AG08395 (cell line): Measurements from ENCODE around the gene GOLGA5.
"Not testable (repeated sequence)": the region's sequence is repeated elsewhere in the genome, so short reads cannot be mapped to it uniquely, and the experiment has no call there.

Source experiments
- DNase-seq: peaks from one replicate; pipeline ENCODE4 v3.0.0; 2012; ENCODE audit warnings: mixed read lengths, low spot score

The GOLGA5 gene

DNA sequence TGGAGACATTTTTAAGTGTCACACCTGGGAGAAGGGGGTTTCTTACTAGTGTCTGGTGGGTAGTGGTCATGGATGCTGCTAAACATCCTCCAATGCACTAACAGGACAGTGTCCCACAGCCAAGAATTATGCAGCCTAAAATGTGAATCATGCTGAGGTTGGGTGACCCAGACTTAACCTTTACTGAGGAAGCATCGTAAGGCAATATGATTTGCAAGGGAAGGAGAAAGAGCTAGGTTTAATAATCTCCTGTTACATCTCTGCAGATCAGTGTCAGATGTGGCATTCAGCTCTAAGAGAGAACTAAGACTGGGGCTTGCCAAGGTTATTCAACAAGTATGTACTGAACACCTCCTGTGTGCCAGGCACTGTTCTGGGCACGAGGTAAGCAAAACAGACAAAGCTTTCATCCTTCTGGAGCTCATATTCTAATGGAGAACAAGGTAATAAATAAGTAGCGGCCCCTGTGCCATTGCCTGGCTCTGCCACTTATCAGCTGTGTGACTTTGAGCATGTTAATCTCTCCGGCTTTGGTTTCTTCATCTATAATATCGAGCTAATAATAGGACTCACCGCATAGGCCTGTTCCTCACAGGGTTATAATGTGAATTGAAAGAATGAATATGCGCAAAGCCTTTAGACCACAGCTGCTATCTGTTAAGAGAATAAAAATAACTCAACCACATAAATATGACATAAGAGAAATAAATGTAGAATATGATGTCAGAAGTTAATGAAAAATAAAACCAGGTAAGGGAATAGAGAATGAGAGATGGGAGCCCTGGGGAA, 13.5 kb upstream of the GOLGA5 start:
- peak; percentile 64 for DNase-seq

DNA sequence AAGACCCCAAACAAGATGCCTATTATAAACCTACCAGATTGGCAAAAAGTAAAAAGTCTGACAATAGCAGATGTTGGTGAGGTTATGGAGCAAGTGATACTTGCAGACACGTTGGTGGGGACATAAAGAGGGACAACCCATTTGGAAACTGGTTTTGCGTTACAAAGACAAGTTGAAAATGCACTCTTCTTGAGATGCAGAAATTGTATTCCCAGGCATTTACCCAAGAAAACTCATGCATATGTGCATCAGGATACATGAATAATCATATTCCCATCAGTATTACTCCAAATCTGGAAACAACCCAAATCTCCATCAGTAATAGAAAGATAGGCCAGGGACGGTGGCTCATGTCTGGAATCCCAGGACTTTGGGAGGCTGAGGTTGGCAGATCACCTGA, 12.8 kb upstream of the GOLGA5 start:
- DNase-seq: no peak

DNA sequence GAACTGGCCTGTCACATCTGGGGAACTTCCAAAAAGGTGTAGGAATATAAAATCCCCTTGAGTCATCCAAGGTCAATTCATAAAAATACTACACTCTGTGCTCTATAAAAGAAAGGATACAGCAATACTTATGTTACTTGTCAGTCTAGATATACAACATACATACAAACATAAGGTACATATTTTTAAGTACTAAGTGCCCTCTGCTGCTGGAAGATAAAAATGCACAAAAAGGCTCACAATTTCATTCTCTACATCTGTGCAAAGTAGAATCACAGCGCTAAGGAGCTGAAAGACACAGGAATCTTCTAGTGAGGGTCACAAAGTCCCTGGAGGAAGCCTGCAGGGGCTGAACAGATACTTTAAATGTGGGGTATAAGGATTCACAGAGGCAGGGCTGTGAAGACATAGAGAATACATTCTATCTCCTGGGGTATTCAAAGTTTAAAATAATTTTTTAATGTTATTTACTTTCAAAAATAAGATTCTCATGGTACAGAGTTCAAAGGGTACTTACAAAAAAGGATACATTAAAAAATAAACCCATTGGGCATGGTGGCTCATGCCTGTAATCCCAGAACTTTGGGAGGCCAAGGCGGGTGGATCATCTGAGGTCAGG, 10.2 kb upstream of the GOLGA5 start:
- DNase-seq: peak; percentile 59

DNA sequence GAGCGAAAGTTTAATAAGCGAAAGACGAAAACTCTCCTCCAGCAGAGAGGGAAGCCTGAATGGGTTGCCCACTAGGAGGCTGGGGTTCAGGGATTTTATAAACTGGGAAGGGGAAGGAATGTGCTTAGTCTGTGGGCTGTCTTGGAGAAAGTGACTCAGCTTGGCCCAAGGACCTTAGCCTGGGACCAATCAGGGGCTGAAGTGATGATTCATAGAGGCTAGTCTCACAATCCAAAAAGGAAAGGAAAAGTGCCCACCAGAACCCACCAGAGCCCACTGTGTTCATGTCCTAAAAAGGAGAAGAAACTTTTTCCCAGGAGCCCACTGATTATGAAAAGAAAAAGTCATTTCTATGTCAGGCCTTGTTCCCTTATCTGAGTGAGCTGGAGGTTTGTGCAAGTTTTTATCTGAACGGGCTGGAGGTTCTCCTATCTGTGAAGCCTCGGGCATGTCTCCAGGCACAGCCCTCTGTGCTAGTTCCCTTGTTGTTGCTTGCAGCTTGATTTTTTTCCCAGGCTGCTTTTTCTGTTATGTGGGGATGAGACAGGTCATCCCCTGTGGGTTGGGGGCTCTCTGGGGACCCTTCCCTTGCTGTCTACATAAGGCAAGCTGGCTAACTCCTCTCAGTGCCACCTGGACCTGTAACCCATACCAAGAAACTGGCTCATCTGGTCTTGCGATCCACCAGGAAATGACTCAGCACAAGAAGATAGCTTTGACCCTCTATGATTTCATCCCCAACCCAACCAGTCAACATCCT, 8.3 kb upstream of the GOLGA5 start:
- DNase-seq: peak; percentile 75

DNA sequence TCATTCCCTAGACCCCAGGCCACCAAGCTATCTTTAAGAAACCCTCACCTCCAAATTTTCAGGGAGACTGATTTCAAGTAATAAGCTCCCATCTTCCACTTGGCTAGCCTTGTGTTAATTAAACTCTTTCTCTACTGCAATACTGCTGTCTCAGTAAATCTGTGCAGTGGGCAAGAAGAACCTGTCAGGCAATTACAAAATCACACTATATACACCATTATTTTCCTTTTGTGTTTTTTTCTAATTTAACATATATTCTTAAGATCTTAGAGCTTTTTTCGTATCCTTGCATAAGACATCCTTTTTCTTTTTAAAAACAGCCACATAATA, 7.7 kb upstream of the GOLGA5 start:
- no peak for DNase-seq

DNA sequence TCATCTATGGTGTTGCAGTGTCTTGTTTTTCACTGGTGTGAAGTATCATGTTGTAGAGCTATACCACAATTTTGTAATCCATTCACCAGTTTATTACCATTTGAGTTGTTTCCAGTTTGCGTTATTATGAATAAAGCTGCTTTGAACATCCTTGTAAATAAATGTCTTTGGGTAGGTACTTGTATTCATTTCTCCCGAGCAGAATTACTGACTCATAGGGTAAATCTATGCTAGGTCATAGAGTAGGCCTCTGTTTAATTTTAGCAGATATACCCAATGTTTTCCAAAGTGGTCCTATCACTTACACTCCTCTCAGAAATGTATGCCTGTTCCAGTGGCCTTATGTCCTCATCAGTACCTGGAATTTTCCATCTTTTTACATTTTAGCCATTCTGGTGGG, 6.6 kb upstream of the GOLGA5 start:
- no peak for DNase-seq

DNA sequence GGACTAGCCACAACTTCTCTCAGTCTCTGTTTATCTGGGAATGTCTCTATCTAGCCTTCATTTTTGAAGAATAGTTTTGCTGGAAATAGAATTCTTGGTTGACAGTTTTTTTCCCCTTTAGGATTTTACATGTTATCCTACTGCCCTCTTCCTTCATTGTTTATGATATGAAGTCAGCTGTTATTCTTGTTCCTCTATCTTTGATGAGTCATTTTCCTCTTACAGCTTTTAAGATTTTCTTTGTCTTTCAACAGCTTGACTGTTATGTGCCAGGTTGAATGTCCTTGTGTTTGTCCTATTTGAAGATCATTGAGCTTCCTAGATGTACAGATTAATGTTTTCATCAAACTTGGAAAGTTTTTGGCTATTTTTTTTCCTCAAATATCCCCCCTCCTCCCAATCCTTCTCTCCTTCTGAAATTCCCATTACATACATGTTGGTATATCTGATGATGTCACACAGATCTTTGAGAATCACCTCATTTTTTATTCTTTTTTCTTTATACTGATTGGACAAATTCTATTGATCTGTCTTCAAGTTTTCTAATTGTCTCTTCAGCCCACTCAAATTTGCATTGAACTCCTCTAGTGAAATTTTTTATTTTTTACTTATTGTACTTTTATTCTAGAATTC, 4.5 kb upstream of the GOLGA5 start:
- DNase-seq: no peak

DNA sequence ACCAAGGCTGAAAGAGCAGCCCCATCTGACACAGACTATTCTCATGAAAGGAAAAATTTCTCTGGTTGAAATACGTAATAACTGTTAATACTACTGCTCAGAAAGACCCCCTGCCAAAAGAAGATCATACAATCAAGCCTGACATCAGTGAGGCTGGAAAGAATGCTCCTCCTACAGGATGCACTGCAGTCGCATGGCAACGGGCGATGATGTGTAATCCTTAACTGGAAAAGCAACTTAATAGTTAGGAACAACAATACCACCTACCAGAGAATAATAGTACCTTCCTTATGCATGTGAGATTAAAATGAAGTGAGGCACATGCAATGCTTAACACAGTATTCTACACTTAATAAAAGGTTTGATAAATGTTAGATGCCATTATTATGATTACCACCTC, 1.2 kb upstream of the GOLGA5 start:
- no peak for DNase-seq

DNA sequence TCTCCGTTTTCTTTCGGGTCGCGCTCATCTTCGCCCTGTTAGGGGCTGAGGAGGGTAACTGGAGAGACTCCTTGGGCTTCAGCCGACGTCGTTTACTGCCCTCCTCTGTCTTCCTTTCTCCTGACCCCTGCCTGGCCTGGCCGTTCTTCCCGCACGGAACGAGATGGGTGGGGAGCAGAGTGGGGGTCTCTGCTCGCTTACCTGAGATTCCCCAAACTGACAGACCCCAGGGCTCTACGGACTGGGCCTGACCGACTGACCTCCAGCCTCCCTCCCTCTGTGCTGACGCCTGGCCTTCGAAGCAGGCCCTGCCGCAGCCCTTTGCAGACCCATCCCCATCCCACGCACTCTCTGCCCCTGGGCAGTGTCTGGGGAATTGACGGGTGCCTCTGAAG, 439 bp downstream of the GOLGA5 start:
- DNase-seq: no peak

DNA sequence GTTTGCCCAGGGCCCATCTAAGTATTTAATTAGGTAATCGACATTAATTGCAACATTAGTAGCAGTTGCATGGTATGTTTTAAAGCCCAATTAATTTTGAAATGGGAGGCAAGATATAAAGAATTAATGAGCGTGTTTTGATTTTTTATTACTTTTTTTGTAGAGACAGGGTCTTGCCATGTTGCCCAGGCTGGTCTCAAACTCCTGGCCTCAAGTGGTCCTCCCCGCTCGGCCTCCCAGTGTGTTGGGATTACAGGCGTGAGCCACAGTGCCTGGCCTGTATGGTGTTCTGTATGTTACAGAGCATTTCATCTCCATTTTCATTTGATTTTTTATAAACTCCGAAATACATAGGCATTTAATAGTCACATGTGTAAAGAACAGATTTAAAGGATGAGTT, 856 bp downstream of the GOLGA5 start:
- no peak for DNase-seq

DNA sequence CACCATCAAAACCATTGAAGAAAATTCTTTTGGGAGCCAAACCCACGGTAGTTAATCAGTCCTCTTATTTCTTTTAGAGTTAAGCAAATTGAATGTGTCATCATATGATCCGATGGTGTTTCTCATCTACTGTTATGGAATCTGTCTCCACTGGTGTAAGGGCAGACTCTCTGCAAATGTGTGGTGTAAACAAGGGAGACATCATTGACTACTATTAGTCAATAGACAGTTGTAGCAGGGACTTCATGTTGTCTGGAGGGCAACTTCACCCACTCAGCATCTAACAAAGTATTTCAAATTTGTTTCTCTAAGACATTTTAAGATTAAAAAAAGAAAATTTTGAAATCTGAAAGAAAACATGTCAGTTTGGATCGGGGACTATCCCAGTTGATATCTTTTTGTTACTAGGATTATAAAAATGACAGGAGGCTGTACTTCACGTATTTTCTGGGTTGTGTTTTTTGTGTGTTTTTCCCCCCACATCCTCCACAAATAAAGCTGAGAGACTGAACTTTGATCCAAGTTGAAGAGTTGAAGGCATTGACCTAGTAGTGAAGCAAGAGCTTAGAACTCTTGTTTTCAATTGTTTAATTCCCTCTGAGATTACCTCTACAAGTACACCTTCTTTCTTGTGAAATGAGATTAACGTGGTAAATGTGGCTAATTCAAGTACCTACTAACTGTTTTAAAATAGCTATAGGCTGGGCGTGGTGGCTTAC, 4.0 kb downstream of the GOLGA5 start:
- DNase-seq: no peak

DNA sequence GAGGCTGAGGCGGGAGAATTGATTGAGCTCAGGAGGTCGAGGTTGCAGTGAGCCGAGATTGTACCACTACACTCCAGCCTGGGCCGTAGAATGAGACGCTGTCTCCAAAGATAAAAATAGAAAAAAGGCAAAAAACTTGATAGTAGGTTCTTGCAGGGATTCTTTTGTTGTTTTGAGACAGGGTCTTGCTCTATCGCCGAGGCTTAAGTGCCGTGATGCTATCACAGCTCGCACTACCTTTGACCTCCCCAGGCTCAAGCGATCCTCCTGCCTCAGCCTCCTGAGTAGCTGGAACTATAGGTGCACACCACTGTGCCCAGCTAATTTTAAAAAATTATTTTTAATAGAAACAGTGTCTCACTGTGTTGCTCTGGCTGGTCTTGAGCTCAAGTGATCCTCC, 4.7 kb downstream of the GOLGA5 start:
- DNase-seq: no peak

DNA sequence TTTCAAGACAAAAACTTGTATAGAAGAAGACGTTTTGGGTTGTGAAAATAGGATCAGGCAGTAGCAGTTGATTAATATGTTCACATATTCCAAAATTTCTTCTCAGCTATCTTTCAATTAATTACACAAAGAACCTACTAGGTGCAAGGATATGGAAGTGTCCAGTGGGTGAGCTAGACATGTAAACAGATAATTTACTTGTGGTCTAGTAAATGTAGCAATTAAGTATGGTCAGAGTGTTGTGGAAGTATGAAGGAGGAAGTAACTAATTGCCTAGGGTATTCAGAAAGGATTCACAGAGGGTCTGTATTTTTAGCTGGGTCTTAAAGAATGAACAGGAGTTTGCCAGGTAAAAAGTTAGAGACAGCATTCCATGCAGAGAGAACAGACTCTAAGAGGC, 5.9 kb downstream of the GOLGA5 start:
- no peak for DNase-seq

DNA sequence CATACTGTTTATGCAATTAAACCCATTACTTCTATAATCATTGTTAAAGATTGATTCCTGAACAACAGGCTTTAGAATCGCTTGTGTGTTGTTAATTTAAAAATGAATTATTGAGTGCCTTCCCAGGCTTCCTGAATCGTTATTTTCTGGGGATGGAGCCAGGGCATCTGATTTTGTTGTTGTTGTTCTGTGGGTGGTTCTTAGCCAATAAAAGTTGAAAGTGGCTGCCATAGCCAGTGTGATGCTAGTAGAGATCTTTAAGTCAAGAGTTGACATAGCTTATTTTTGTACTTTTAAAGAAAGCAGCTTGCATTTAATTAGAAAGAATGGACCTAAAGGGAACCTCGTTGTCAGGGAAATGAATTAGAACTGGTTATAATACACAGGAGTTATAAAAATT, 6.4 kb downstream of the GOLGA5 start:
- no peak for DNase-seq

DNA sequence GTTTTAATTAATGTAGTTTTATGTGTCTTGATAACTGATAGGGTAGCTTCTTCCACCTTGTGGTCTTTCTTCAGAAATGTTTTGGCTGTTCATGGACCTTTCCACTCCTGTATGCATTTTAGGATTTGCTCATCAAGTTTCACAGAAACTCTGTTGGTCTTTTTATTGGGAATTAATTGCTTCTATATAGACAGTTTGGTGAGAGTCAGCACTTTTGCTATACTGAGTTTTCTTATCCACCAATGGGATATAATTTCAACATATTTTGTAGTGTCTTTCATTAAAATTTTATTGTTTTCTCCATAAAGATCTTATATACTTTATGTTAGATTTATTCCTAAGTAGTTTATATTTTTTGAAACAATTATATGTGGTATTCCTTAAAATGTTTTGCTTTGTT, 7.8 kb downstream of the GOLGA5 start:
- DNase-seq: no peak

DNA sequence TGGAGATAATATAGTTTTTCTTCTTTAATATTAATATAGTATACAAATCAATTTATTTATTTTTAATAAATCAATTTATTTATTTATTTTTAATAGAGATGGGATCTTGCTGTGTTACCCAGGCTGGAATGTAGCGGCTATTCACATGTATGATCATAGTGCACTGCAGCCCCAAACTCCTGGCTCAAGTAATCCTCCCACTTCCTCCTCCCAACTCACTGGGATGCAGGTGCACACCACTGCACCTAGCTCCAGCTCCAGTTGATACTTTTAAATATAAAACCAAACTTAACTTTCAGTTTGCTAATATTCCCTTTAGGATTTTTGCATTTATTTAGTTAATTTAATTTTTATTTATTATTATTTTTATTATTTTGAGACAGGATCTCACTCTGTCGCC, 8.6 kb downstream of the GOLGA5 start:
- no peak for DNase-seq

DNA sequence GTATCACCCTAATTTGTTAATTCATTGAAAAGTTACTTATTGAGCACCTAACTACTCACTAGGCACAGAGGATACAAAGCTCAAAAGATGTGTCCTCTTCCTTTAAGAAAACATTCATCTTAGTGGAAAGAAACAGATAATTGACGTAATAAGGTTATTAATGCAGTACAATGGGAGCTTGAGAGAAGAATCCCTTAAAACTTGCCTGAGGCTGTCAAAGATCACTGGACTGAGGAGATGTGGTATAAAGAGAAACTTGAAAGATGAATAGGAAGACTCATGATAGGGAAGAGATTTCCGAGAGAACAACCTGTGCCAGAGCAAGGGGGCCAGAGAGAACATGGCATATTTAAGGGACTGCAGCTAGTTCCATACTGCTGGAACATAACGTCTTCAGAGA, 19.1 kb downstream of the GOLGA5 start:
- no peak for DNase-seq

DNA sequence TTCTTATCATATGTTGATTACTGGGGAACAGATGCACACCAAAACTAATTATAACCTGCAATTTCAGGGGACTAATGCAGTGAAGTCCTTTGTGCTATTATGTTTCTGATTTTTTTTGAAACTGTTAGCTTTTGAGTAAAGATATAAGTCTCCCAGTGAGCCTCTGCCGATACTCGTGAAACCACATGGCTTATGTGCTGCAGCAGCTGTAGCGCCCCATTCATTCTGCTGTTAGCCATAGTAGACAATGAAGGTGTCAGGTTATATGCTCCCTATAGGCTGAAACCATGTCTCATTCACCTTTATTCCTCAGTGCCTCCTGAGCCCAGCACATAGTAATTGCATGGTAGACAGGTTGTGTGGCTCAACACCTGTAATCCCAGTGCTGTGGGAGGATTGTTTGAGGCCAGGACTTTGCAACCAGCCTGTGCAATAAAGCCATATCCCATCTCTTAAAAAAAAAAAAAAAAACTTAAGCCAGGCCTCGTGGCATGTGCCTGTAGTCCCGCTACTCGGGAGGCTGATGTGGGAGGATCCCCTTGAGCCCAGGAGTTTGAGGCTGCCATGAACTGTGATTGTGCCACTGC, 25.0 kb downstream of the GOLGA5 start:
- DNase-seq: no peak

DNA sequence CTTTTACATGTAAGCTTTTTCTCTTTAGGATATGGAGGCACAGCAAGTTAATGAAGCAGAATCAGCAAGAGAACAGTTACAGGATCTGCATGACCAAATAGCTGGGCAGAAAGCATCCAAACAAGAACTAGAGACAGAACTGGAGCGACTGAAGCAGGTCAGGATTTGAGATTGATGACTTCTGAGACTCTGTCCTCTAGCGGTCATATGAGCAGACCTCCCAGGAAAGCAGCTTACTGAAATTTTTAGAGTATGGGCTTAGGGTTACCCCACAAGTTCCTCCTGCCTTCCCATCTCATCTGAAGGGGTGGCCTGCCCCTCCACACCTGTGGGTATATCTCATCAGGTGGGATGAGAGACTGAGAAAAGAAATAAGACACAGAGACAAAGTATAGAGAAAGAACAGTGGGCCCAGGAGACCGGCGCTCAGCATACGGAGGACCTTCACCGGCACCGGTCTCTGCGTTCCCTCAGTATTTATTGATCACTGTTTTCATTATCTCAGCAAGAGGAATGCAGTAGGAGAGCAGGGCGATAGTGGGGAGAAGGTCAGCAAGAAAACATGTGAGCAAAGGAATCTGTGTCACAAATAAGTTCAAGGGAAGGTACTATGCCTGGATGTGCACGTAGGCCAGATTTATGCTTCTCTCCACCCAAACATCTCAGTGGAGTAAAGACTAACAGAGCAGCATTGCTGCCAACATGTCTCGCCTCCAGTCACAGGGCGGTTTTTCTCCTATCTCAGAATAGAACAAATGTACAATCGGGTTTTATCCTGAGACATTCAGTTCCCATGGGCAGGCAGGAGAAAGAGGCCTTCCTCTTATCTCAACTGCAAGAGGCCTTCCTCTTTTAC, 25.8 kb downstream of the GOLGA5 start:
- not testable (repeated sequence) for DNase-seq

DNA sequence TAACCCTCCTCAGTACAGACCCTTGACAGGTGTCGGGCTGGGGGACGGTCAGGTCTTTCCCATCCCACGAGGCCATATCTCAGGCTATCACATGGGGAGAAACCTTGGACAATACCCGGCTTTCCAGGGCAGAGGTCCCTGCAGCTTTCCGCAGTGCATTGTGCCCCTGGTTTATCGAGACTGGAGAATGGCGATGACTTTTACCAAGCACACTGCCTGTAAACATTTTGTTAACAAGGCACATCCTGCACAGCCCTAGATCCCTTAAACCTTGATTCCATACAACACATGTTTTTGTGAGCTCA, 26.4 kb downstream of the GOLGA5 start:
- DNase-seq: not testable (repeated sequence)

DNA sequence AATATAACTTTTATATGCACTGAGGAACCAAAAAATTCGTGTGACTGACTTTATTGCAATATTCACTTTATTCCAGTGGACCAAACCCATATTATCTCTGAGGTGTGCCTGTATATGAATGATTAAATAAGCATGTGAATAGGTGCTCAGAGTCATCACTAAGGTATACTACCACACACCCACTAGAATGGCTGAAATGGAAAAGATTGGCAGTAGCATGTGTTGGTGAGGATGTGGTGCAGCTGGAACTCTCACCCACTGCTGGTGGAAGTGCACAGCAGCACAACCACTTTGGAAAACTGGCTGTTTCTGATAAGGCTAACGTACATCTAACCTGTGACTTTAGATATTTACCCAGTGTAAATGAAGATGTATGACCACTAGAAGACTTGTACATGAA, 36.8 kb downstream of the GOLGA5 start:
- DNase-seq: no peak
